BLaER1 treated with 17β-estradiol and CSF1 and Interleukin-3, amounts not matched to agents 10 nM and 100 nM (cell line): ENCODE results near the gene DEAF1.
A peak's percentile ranks its signal among the peaks of the same experiment; 100 is the strongest.

Source experiments
- H3K27ac ChIP-seq, 11 experiments: shearing (Covaris generic); formaldehyde crosslinking; 2 replicates each; pipeline ENCODE4 v1.8.1; 2022
- H3K27me3 ChIP-seq, 11 experiments: shearing (Covaris generic); formaldehyde crosslinking; 2 replicates each; pipeline ENCODE4 v1.8.1; 2022
- H3K36me3 ChIP-seq, 11 experiments: shearing (Covaris generic); formaldehyde crosslinking; 2 replicates each; pipeline ENCODE4 v1.8.1; 2022
- H3K4me1 ChIP-seq, 10 experiments: shearing (Covaris generic); formaldehyde crosslinking; 2 replicates each; pipeline ENCODE4 v1.8.1; 2022
- H3K4me2 ChIP-seq, 11 experiments: shearing (Covaris generic); formaldehyde crosslinking; 2 replicates each; pipeline ENCODE4 v1.8.1; 2022
- H3K4me3 ChIP-seq, 10 experiments: shearing (Covaris generic); formaldehyde crosslinking; 2 replicates each; pipeline ENCODE4 v1.8.1; 2022
- H3K9ac ChIP-seq, 11 experiments: shearing (Covaris generic); formaldehyde crosslinking; 2 replicates each; pipeline ENCODE4 v1.8.1; 2022
- H3K9me3 ChIP-seq, 11 experiments: shearing (Covaris generic); formaldehyde crosslinking; replicated peaks in 1 of 11; 2 replicates each; pipeline ENCODE4 v1.8.1; 2022
- H4K20me1 ChIP-seq, 11 experiments: shearing (Covaris generic); formaldehyde crosslinking; 2 replicates each; pipeline ENCODE4 v1.8.1; 2022
- Cebpa-rat ChIP-seq, 11 experiments: shearing (Covaris generic); IDR thresholded peaks; 2 replicates each; pipeline ENCODE4 v1.8.1; 2022

Gene DEAF1

DNA sequence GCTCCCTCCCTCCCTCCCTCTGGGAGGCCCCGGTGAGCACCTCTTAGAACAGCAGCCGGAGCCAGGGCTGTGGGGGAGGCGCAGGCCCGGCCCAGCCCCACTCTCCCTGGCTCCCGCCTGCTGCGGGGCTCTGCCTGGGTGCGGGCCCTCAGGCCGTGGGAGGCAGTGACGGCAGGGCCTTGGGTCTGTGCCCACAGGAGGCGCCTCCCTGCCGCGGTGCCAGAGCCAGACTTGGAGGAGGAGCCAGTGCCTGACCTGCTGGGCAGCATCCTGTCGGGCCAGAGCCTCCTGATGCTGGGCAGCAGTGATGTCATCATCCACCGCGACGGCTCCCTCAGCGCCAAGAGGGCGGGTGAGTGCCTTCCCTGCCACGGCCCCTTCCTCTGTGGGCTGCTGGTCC, 88.8 kb downstream of the DEAF1 start:
- Histone ChIP-seq H3K36me3 (peaks cover 99 to 100% (median 100%) of the 10 kb centered on the region in 11 experiments), H3K9me3 (no peaks in the 10 kb centered on the region), H3K9ac (peak overlapping the region in 3 of 11 experiments; percentile 16 to 29 (median 26); a peak in 1 of 22 replicates), H3K4me3 (no peak overlapping the region), H3K27me3 (no peaks in the 10 kb centered on the region), H4K20me1 (peaks cover 38 to 100% (median 96%) of the 10 kb centered on the region in 11 experiments; a peak in 21 of 22 replicates), H3K27ac (no peak overlapping the region), H3K4me2 (no peak overlapping the region), H3K4me1 (peaks cover 7 to 15% (median 11%) of the 10 kb centered on the region in 10 experiments; a peak in 15 of 20 replicates)
- TF ChIP-seq Cebpa-rat (IDR thresholded peaks at IDR 0.05): no peak

DNA sequence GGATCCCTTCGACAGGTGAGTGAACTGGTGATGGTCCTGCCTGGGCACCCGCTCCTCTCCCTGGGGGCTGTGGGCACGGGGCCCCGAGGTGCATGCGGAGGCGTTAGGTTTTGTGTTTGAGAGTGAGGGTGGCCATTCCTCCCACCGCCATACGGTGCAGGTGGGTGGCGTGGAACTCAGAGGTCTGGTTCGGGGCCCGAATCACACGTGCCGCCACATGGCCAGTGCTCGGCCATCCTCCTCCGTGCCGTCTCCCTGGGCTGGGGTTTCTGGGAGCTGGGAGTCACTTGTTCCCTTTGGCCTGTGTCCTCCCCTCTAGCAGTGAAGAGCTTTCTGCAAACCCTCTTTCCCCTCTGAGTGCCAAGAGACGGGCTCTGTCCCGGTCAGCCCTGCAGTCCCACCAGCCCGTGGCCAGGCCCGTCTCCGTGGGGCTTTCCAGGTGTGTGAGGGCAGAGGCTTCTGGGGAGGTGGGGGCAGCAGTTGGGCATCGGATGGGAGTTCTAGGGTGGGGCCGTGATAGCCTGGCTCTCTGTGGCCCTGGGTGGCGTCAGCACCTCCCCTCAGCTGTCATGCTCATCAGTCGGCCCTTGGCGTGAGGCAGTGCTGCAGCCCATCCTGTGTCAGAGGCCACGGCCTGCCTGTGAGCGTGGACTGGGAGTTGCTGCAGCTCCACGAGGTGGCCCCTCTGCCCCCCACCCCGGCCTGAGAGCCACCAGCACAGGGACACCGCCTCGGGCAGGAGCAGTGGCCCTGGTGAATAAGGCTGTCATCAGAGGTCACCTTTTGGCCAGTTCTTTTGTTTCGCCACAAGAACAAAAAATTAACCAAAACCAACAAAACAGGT, 89.5 kb downstream of the DEAF1 start:
- Histone ChIP-seq H3K27me3 (no peaks in the 10 kb centered on the region), H3K4me3 (no peak overlapping the region), H3K4me1 (peaks cover 7 to 15% (median 11%) of the 10 kb centered on the region in 10 experiments; a peak in 15 of 20 replicates), H3K27ac (no peak overlapping the region), H3K9me3 (no peaks in the 10 kb centered on the region), H3K36me3 (peaks cover 98 to 100% (median 99%) of the 10 kb centered on the region in 11 experiments), H3K9ac (no peak overlapping the region), H4K20me1 (peaks cover 31 to 100% (median 93%) of the 10 kb centered on the region in 11 experiments; a peak in 21 of 22 replicates), H3K4me2 (no peak overlapping the region)
- TF ChIP-seq Cebpa-rat (IDR thresholded peaks at IDR 0.05): no peak

DNA sequence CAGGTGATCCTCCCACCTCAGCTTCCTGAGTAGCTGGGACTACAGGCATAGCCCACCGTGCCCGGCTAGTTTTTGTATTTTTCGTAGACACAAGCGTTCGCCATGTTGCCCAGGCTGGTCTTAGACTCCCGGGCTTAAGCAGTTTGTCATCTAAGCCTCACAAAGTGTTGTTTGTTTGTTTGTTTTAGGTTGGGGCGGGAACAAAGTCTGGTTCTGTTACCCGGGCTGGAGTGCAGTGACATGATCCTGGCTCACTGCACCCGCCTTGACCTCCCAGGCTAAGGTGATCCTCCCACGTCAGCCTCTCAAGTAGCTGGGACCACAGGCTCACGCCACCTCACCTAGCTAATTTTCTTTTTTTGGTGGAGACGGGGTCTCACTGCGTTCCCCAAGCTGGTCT, 91.9 kb downstream of the DEAF1 start:
- Histone ChIP-seq H4K20me1 (peaks cover 31 to 100% (median 91%) of the 10 kb centered on the region in 11 experiments; a peak in 21 of 22 replicates), H3K9ac (no peak overlapping the region), H3K4me2 (no peak overlapping the region), H3K27ac (no peak overlapping the region), H3K4me1 (peaks cover 1 to 7% (median 3%) of the 10 kb centered on the region in 10 experiments; a peak in 14 of 20 replicates), H3K4me3 (no peak overlapping the region), H3K9me3 (no peaks in the 10 kb centered on the region), H3K36me3 (peaks cover 98 to 100% (median 99%) of the 10 kb centered on the region in 11 experiments), H3K27me3 (no peaks in the 10 kb centered on the region)
- TF ChIP-seq Cebpa-rat (IDR thresholded peaks at IDR 0.05): no peak

DNA sequence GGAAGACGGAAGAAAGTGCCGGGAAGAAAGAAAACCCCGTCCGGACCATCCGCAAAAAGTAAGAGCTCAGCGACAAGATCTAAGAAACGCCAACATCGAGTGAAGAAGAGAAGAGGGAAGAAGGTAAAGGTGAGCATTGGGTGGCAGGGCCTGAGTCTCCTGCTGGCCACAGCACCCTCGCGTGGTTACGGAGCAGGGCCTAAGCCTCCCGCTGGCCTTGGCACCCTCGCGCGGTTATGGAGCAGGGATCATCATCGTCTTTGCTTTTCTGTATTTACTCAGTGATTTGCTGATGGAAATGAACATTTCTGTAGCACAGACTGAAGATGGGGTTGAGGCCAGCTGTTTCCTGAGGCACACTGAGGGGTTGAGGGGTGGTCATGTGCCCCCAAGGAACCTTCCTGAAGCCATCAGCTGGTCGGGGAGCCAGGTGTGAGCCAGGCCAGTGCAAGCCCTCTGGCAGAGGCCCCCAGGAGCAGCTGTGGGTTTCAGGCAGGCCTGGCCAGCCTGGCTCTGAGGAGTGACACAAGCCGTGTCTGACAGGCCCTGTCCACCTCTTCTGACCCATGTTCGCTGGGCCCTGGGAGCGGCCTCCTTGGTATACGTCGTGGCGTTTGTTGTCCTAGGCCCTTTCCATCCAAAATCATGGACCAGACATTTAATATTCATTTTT, 93.3 kb downstream of the DEAF1 start:
- TF ChIP-seq Cebpa-rat (IDR thresholded peaks at IDR 0.05): no peak
- Histone ChIP-seq H3K4me2 (no peak overlapping the region), H4K20me1 (peaks cover 37 to 99% (median 89%) of the 10 kb centered on the region in 11 experiments; a peak in 21 of 22 replicates), H3K27ac (no peak overlapping the region), H3K4me3 (no peak overlapping the region), H3K9ac (0 out of 22 replicates have a peak overlapping the region, but pooled peaks of 2 of the 11 experiments have one; percentile 7 to 13), H3K36me3 (peaks cover 96 to 100% (median 98%) of the 10 kb centered on the region in 11 experiments), H3K27me3 (no peaks in the 10 kb centered on the region), H3K9me3 (no peaks in the 10 kb centered on the region), H3K4me1 (no peaks in the 10 kb centered on the region)

DNA sequence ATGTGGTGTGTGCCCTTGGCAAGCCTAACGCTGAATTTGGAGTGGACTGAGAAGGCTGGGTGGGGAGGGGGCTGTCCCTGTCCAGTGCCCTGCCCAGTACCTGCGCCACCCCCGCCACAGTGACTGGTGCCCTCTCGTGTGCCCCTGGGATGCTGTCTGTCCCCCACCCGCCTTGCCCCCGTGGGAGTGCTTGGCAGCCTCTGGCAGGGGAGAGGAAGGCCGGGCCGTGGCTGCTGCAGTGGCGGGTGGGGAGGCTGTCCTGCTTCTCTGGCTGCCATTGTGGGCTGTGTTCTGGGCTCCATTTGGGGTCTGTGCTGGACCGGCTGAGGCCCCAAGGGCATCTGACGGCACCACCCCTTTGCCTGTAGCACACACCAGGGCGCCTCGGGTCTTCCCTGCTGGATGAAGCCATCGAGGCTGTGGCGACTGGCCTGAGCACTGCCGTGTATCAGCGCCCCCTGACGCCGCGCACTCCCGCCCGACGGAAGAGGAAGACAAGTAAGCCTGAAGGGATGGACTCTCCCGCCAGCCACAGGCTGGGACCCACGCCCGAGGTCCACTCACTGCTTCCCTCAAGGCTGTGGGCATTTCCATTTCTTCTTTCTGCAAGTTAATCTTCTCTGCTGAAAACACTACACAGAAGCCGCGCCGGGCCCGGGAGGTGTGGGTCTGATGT, 96.9 kb downstream of the DEAF1 start:
- Histone ChIP-seq H4K20me1 (peaks cover 60 to 99% (median 93%) of the 10 kb centered on the region in 11 experiments; a peak in 21 of 22 replicates), H3K4me2 (no peak overlapping the region), H3K4me1 (no peaks in the 10 kb centered on the region), H3K9ac (no peak overlapping the region), H3K27me3 (no peaks in the 10 kb centered on the region), H3K4me3 (no peak overlapping the region), H3K36me3 (peaks cover 96 to 100% (median 98%) of the 10 kb centered on the region in 11 experiments), H3K9me3 (no peaks in the 10 kb centered on the region), H3K27ac (no peak overlapping the region)
- TF ChIP-seq Cebpa-rat (IDR thresholded peaks at IDR 0.05): no peak

DNA sequence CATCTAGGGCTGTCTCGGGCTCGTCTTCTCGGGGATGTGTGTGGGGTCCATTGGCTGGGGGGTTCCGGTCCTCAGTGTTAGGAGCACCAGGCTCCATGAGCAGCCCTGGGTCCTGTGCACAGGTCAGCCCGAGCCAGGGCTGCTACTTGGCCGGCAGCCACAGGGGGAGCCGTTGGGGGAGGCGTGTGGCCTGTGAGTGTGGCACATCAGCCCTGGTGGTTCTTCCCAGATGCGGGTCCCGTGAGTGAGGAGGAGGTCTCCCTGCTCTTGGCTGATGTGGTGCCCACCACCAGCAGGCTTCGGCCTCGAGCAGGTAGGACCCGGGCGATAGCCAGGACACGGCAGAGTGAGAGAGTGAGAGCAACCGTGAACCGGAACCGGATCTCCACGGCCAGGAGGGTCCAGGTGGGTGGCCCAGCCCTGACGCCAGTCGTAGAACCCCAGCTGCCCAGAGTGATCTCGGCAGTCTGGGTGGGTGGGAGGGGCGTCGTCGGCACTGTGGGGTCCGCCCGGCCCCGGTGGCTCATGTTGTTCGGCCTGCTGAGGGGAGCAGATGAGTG, 97.8 kb downstream of the DEAF1 start:
- Histone ChIP-seq H3K4me1 (no peaks in the 10 kb centered on the region), H4K20me1 (peaks cover 60 to 99% (median 93%) of the 10 kb centered on the region in 11 experiments; a peak in 21 of 22 replicates), H3K9ac (no peak overlapping the region), H3K27me3 (no peaks in the 10 kb centered on the region), H3K27ac (no peak overlapping the region), H3K36me3 (peaks cover 96 to 100% (median 98%) of the 10 kb centered on the region in 11 experiments), H3K4me2 (no peak overlapping the region), H3K9me3 (no peaks in the 10 kb centered on the region), H3K4me3 (no peak overlapping the region)
- no peak for TF ChIP-seq Cebpa-rat (IDR thresholded peaks at IDR 0.05)

DNA sequence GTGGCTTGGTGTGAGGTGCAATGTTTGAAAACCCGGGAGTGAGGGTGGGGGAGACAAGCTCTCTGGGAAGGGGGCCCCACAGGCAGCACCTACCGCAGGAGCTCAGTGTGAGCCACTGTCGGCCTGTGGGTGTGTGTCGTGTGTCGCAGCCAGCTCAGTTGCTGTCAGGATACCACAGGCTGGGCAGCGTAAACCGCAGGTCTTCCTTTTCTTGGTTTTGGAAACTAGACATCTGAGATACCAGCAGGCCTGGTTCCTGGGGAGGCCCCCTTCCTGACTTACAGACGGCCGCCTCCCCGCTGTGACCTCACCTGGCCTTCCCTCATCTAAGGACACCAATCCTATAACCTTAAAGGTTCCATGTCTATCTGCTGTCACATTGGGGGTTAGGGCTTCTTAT, 98.6 kb downstream of the DEAF1 start:
- Histone ChIP-seq H4K20me1 (peaks cover 56 to 99% (median 90%) of the 10 kb centered on the region in 11 experiments; a peak in 21 of 22 replicates), H3K27ac (0 out of 22 replicates have a peak overlapping the region, but pooled peaks of 1 of the 11 experiments have one; percentile 6), H3K36me3 (peaks cover 95 to 100% (median 97%) of the 10 kb centered on the region in 11 experiments), H3K4me2 (no peak overlapping the region), H3K27me3 (no peaks in the 10 kb centered on the region), H3K9me3 (no peaks in the 10 kb centered on the region), H3K9ac (no peak overlapping the region; a peak in 1 of 22 replicates), H3K4me1 (no peaks in the 10 kb centered on the region), H3K4me3 (no peak overlapping the region)
- no peak for TF ChIP-seq Cebpa-rat (IDR thresholded peaks at IDR 0.05)

DNA sequence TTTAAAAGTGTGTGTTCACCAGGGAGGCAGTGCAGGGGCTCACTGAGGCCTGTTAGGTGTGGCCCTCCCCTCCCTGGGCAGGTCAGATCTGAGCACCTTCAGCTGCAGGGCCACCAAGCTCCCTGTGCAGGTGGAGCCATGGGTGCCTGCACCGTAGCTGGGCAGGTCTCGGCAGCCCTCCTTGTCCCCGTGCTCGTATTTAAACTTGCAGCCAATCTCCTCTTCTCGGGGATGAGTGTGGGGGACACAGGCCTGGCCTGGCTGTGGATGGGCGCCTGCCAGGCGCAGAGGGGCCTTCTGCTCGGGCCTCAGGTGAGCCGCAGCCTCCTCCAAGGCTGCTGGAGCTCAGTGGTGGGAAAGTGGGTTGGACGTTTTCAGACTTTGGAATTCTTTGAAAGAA, 99.6 kb downstream of the DEAF1 start:
- H3K27ac ChIP-seq: no peak overlapping the region
- H3K4me1 ChIP-seq: no peaks in the 10 kb centered on the region
- H3K36me3 ChIP-seq: peaks cover 96 to 100% (median 97%) of the 10 kb centered on the region in 11 experiments

More for the DNA sequence above, 99.6 kb downstream of the DEAF1 start:
- no peak overlapping the region for H3K4me3 ChIP-seq
- H3K9me3 ChIP-seq: no peaks in the 10 kb centered on the region
- TF ChIP-seq Cebpa-rat (IDR thresholded peaks at IDR 0.05): no peak
- H4K20me1 ChIP-seq: peaks cover 66 to 100% (median 94%) of the 10 kb centered on the region in 11 experiments; a peak in 21 of 22 replicates
- H3K9ac ChIP-seq: peak overlapping the region in 4 of 11 experiments; percentile 9 to 40 (median 20); a peak in 1 of 22 replicates
- H3K27me3 ChIP-seq: no peaks in the 10 kb centered on the region
- H3K4me2 ChIP-seq: no peak overlapping the region
